Esophagus muscularis mucosa (tissue), 4 donors: Measurements from ENCODE around the gene CREBRF. TPM values are rescaled to one million over a fixed set of nuclear protein-coding genes. Genes with fewer than 3 reads are reported as not detected.
"Not testable (repeated sequence)": the region's sequence is repeated elsewhere in the genome, so short reads cannot be mapped to it uniquely, and the experiment has no call there.

ENCODE experiments used
- DNase-seq: peaks from one replicate; pipeline ENCODE4 v3.0.0-alpha.2; 2017; ENCODE audit errors: extremely low spot score
- H3K27ac ChIP-seq, 4 donors: fragments of 200-600 bp; sonication (generic); replicated peaks in 1 of 4; 1 replicate in 3 of 4; 2 replicates in 1 of 4; pipeline ENCODE4 v1.5.1; 2016 to 2019; ENCODE audit warnings: mild to moderate bottlenecking in 1 of 4
- H3K27me3 ChIP-seq, 4 donors: fragments of 200-600 bp; sonication (generic); one replicate each; pipeline versions ENCODE4 v1.5.1 to v1.6.0; 2016 to 2019
- H3K36me3 ChIP-seq, 4 donors: fragments of 200-600 bp; sonication (generic); one replicate each; pipeline ENCODE4 v1.5.1; 2016 to 2019
- H3K4me1 ChIP-seq, 4 donors: fragments of 200-600 bp; sonication (generic); one replicate each; pipeline ENCODE4 v1.5.1; 2016 to 2019
- H3K4me3 ChIP-seq, 4 donors: fragments of 200-600 bp; sonication (generic); 1 replicate in 2 of 4; 2 replicates in 2 of 4; pipeline ENCODE4 v1.5.1; 2016 to 2019; ENCODE audit warnings: mild to moderate bottlenecking in 4 of 4, moderate library complexity in 1 of 4
- H3K9me3 ChIP-seq, 4 donors: fragments of 200-600 bp; sonication (generic); 1 replicate in 3 of 4; 2 replicates in 1 of 4; pipeline ENCODE4 v1.5.1; 2016 to 2019
- EP300 ChIP-seq: sonication (generic); formaldehyde crosslinking; IDR thresholded peaks from one replicate; pipeline ENCODE4 v1.6.1; 2017; ENCODE audit warnings: antibody characterized with exemption
- POLR2A ChIP-seq: fragments of 450-650 bp; IDR thresholded peaks from one replicate; pipeline ENCODE4 v1.6.1; 2017; ENCODE audit warnings: antibody characterized with exemption, moderate library complexity, mild to moderate bottlenecking, low read depth
- POLR2AphosphoS5 ChIP-seq, 2 donors: sonication (generic); formaldehyde crosslinking; IDR thresholded peaks; one replicate each; pipeline ENCODE4 v1.6.1; 2017; ENCODE audit warnings: antibody characterized with exemption in 2 of 2
- WGBS: methylation state at CpG from one replicate; pipeline ENCODE4 v1.1.5; 2018; 5-methylcytosine and 5-hydroxymethylcytosine counted together
- intact Hi-C: fragments of 100-400 bp; cut with DNase I; formaldehyde crosslinking; loops from one replicate; pipeline ENCODE4 v1.15.1; 2023
- total RNA-seq, 4 donors: library from RNA; depleted of rRNA; stranded (reverse); fragments of >200 nt; gene quantifications; one replicate each; pipeline versions ENCODE4 v1.1.0 to v1.2.1, GENCODE V29; 2016
- TF ChIP-seq, protein P1 (sequence below), 3 experiments: fragments of 200-600 bp in 2 of 3; fragments of 450-650 bp in 1 of 3; sonication (generic) in 2 of 3; IDR thresholded peaks; one replicate each; pipeline ENCODE4 v1.5.1; 2017 to 2019; ENCODE audit warnings: antibody characterized with exemption in 3 of 3, mild to moderate bottlenecking in 2 of 3, moderate library complexity in 1 of 3

CREBRF gene
- total RNA-seq, 4 donors from 2014 or later = 37.8 to 76.5 (median 46.3) TPM

DNA sequence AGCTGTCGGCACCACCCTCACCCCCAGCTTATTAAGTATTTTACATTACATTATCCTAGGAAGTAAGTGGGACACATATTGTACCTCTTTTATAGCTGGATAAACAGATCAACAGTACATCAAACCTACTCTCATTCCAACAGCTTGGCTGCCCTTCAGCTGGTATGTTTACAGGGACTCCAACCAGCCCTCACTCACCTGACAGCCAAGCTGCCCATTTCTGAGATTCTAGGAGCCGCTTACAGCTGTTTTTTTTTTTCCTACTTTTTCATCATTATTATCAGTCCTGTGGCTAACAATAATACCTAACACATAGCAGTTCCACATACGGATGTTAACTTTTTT is 13.4 kb upstream of the CREBRF start:
- Histone ChIP-seq H3K27ac (no peak overlapping the region), H3K36me3 (no peaks in the 10 kb centered on the region), H3K4me1 (no peaks in the 10 kb centered on the region), H3K27me3 (no peaks in the 10 kb centered on the region), H3K9me3 (no peaks in the 10 kb centered on the region), H3K4me3 (no peak overlapping the region)
- intact Hi-C loops = no loop called here
- WGBS = 82% methylated on average over 3 of the region's 3 CpGs
- TF ChIP-seq EP300 = no peak
- TF ChIP-seq, protein P1, sequence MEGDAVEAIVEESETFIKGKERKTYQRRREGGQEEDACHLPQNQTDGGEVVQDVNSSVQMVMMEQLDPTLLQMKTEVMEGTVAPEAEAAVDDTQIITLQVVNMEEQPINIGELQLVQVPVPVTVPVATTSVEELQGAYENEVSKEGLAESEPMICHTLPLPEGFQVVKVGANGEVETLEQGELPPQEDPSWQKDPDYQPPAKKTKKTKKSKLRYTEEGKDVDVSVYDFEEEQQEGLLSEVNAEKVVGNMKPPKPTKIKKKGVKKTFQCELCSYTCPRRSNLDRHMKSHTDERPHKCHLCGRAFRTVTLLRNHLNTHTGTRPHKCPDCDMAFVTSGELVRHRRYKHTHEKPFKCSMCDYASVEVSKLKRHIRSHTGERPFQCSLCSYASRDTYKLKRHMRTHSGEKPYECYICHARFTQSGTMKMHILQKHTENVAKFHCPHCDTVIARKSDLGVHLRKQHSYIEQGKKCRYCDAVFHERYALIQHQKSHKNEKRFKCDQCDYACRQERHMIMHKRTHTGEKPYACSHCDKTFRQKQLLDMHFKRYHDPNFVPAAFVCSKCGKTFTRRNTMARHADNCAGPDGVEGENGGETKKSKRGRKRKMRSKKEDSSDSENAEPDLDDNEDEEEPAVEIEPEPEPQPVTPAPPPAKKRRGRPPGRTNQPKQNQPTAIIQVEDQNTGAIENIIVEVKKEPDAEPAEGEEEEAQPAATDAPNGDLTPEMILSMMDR (IDR thresholded peaks at IDR 0.05) = no peak
- TF ChIP-seq POLR2AphosphoS5 (IDR thresholded peaks at IDR 0.05) = no peak
- no peak for TF ChIP-seq POLR2A
- DNase-seq = no peak

DNA sequence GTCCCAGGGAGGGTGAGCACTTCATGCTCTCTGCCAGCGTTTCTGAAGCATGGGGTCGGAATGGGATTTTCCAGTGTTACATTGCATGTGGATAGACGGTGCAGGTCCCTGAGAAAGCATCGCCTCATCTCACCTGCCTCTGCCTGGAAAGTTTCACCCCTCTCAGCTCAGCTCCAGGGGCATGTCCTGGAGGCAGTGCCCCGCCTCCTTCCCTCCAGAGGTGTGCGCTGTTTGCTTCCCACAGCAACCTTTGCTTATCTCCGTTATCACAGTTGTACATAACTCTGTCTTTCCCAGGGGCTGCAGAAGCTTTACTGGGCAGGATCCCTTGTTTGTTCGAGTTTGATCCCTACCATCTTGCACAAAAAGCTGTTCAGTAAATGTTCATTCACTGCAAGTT is 10.7 kb upstream of the CREBRF start:
- no peak overlapping the region for H3K4me3 ChIP-seq
- no peaks in the 10 kb centered on the region for H3K36me3 ChIP-seq
- H3K9me3 ChIP-seq = no peaks in the 10 kb centered on the region
- no peaks in the 10 kb centered on the region for H3K4me1 ChIP-seq
- 63% methylated on average over 8 of the region's 8 CpGs for WGBS
- H3K27me3 ChIP-seq = no peaks in the 10 kb centered on the region
- no peak for DNase-seq
- no peak overlapping the region for H3K27ac ChIP-seq
- no peak for TF ChIP-seq POLR2A
- no peak for TF ChIP-seq POLR2AphosphoS5 (IDR thresholded peaks at IDR 0.05)
- TF ChIP-seq, protein P1 (IDR thresholded peaks at IDR 0.05) = no peak
- intact Hi-C loops = no loop called here

DNA sequence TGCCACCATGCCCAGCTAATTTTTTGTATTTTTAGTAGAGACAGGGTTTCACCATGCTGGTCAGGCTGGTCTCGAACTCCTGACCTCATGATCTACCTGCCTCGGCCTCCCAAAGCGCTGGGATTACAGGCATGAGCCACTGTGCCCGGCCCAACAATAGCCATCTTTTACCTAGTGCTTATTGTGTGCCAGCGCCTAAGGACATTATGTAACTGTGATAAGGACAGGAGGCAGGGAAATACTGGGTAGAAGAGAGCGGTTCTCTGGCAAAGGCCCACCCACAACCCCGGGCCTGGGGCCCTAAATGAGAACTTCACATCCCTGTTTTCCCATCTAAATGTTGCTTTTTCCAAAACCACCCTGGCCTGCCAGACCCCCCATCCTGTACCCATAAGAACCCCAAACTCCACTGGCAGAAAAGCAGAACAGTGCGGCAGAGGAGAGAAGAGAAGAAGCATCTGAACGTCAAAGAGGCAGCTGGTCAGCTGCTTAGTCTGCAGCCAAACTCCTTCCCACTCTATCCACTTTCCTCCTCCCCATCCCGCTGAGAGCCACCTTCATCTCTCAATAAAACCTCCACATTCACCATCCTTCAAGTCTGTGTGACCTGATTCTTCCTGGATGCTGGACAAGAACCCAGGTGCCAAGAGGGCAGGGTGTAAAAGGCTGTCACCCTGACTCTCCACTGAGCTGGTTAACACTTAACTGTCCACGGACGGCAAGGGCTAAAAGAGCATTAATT is 8.9 kb upstream of the CREBRF start:
- intact Hi-C loops, H3K27ac ChIP-seq: not testable (repeated sequence)
- WGBS = 83% methylated on average over 12 of the region's 12 CpGs

DNA sequence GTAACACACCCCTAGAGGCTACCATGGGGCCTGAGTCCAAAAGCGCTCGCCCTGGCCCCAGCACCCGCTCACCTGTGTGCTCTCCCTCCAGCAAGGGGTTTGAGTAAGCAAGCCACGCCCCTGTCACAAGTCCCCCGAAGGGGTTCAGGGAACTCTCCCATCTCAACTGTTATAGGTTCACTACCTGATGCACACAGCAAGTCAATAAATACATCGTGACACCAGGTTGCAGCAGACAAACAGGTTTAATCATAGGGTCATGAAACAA is 8.4 kb upstream of the CREBRF start:
- H3K36me3 ChIP-seq = no peaks in the 10 kb centered on the region
- peaks cover 0 to 4% (median 0%) of the 10 kb centered on the region in 4 donors for H3K4me1 ChIP-seq
- no peaks in the 10 kb centered on the region for H3K9me3 ChIP-seq
- 78% methylated on average over 6 of the region's 6 CpGs for WGBS
- H3K4me3 ChIP-seq = no peak overlapping the region
- H3K27ac ChIP-seq = no peak overlapping the region
- TF ChIP-seq POLR2A = no peak
- TF ChIP-seq POLR2AphosphoS5 (IDR thresholded peaks at IDR 0.05) = no peak
- TF ChIP-seq, protein P1 (IDR thresholded peaks at IDR 0.05) = no peak
- TF ChIP-seq EP300 = no peak
- H3K27me3 ChIP-seq = no peaks in the 10 kb centered on the region
- DNase-seq = no peak
- intact Hi-C loops = no loop called here

More for the DNA sequence above, 8.9 kb upstream of the CREBRF start:
- H3K9me3 ChIP-seq, DNase-seq, H3K4me3 ChIP-seq, H3K36me3 ChIP-seq, H3K4me1 ChIP-seq, H3K27me3 ChIP-seq: not testable (repeated sequence)

DNA sequence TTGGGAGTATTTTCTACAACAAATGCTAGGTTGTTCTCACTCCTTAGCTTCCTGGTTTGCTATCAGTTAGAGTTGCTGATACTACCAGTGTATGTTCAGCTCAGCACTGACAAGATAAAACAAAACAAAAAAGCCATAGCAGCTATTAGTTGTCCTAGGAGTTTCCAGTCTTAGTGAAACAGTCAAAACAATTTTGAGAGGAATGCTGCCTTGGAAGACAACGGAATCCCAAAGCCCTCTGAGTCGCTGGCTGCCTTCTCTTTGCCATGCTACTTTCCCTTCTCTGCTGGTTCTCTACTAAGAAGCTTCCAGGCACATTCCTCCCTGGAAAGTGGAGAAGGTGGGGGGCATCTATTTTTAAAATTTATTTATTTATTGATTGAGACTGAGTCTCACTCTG is 5.4 kb upstream of the CREBRF start:
- DNase-seq = no peak
- no peaks in the 10 kb centered on the region for H3K27me3 ChIP-seq
- H3K27ac ChIP-seq = no peak overlapping the region
- intact Hi-C loops = loop anchor here (10.0 kb wide), 1 partner anchor 94 kb away; the partner anchor contains the start of gene BNIP1
- peaks cover 0 to 11% (median 5%) of the 10 kb centered on the region in 4 donors for H3K4me1 ChIP-seq
- H3K36me3 ChIP-seq = no peaks in the 10 kb centered on the region
- TF ChIP-seq, protein P1 (IDR thresholded peaks at IDR 0.05) = no peak
- TF ChIP-seq POLR2A (no peak), EP300 (no peak), POLR2AphosphoS5 (IDR thresholded peaks at IDR 0.05) (no peak)
- peak overlapping the region in 1 of 4 donors; percentile 28 for H3K4me3 ChIP-seq
- H3K9me3 ChIP-seq = no peaks in the 10 kb centered on the region
- 64% methylated on average over 2 of the region's 2 CpGs for WGBS
